Natural killer cell treated with Interleukin-12 subunit alpha and Interleukin-12 subunit beta and Interleukin-15 and Interleukin-18, amount 100 ng/mL, for 72 hours (primary cell): Measurements from ENCODE around the gene P2RY13. TPM values are rescaled to one million over a fixed set of nuclear protein-coding genes. Genes with fewer than 3 reads are reported as not detected.

Source experiments
- ATAC-seq, 2 donors: fragments of 150-1000 bp; cut with Tn5 transposase in 1 of 2; sonication (Bioruptor Pico), chemical (Tn5 transposase) in 1 of 2; 2 replicates each; pipeline ENCODE4 v1.10.0; 2021
- DNase-seq: peaks from one replicate; pipeline ENCODE4 v3.0.0; 2022; ENCODE audit warnings: low spot score
- H3K27ac Mint-ChIP-seq, 2 donors: 1 replicate in 1 of 2; 2 replicates in 1 of 2; pipeline ENCODE4 v1.8.0; 2022; ENCODE audit warnings: mixed read lengths in 2 of 2, mild to moderate bottlenecking in 1 of 2, moderate library complexity in 1 of 2
- H3K27me3 Mint-ChIP-seq, 2 donors: 1 replicate in 1 of 2; 2 replicates in 1 of 2; pipeline ENCODE4 v1.8.0; 2022; ENCODE audit warnings: mixed read lengths in 2 of 2
- H3K36me3 Mint-ChIP-seq: one replicate; pipeline ENCODE4 v1.8.0; 2022; ENCODE audit warnings: mixed read lengths
- H3K4me1 Mint-ChIP-seq, 2 donors: 1 replicate in 1 of 2; 2 replicates in 1 of 2; pipeline ENCODE4 v1.8.0; 2022; ENCODE audit warnings: low read depth in 2 of 2, mixed read lengths in 2 of 2, mild to moderate bottlenecking in 1 of 2
- H3K4me3 Mint-ChIP-seq: one replicate; pipeline ENCODE4 v1.8.0; 2022; ENCODE audit warnings: mixed read lengths
- H3K9me3 Mint-ChIP-seq: 2 replicates; pipeline ENCODE4 v1.8.0; 2022; ENCODE audit warnings: mixed read lengths
- total RNA-seq, 2 donors: library from RNA; stranded (reverse); gene quantifications; one replicate each; pipeline ENCODE4 v1.2.3, GENCODE V29; 2022

P2RY13 gene
- total RNA-seq, 2 donors from 2014 or later, result not detected

DNA sequence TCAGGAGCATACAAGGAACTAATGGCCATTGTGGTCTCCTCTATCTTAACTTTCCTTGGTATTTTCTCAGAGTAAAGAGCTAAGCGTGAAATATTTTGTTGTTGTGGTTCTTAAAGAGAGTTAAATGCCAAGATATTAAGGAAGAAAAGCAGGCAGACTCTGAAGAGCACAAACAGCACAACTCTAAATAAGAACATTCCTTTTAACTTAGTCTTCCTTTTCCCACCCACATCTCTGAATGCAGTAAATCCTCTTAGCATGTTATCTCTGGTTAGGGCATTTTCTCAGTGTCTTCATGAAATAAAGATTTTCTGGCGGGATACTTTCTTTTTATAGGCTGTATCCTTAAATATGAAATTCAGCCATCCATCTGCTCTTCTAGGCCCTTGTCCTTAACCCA, 14.2 kb downstream of the P2RY13 start:
- H3K9me3 Mint-ChIP-seq, result no peaks in the 10 kb centered on the region
- peak overlapping the region in 1 of 2 donors; percentile 7 for H3K27ac Mint-ChIP-seq
- DNase-seq (no peak), ATAC-seq (no peak)
- no peaks in the 10 kb centered on the region for H3K4me1 Mint-ChIP-seq
- H3K4me3 Mint-ChIP-seq, result no peak overlapping the region
- H3K36me3 Mint-ChIP-seq, result no peaks in the 10 kb centered on the region
- H3K27me3 Mint-ChIP-seq, result peaks cover 0 to 2% of the 10 kb centered on the region in 2 donors

DNA sequence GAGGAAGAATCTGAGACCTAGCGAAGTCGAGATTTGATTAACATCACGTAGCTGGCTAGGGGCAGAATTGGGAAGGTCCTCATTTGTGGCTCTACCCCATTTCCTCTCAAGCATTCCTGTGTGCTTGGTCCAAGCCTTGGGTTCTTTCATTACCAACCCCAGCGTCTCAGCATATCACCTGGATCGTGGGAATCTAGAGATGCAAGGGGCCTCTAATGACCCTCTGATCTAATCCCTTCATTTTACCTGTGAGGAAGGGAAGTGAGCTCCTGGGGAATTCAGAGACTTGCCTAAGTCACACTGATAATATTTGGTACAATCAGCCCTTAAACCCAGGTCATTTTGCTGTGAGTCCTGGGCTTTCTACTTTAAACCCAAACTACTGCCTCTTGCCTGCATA, 14.8 kb downstream of the P2RY13 start:
- ATAC-seq (no peak), DNase-seq (no peak)
- Mint-ChIP-seq H3K4me1 (peaks cover 0 to under 1% of the 10 kb centered on the region in 2 donors), H3K36me3 (no peaks in the 10 kb centered on the region), H3K4me3 (no peak overlapping the region), H3K9me3 (no peaks in the 10 kb centered on the region), H3K27ac (no peak overlapping the region), H3K27me3 (peaks cover 0 to 3% of the 10 kb centered on the region in 2 donors)

DNA sequence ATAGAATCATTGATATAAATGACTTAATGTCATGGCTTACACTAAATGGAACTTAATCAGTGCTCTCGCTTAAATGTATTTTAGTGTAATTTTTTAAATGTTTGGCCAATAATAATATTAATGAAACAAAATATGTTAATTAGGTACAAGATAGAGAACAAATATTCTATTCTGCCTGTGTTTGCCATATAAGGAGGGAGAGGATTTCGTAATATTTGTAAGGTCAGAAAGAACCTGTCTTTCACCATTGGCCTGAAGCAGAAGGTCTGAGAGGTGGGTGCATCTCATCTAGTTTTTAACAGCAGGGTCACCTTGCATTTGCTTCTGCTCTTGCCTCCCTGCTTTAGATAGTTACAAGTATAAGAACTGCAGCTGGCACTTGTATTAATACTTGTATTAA, 15.2 kb downstream of the P2RY13 start:
- Mint-ChIP-seq H3K9me3 (no peaks in the 10 kb centered on the region), H3K27me3 (peaks cover 0 to 7% of the 10 kb centered on the region in 2 donors), H3K36me3 (no peaks in the 10 kb centered on the region), H3K4me1 (peaks cover 0 to 4% of the 10 kb centered on the region in 2 donors), H3K27ac (no peak overlapping the region), H3K4me3 (no peak overlapping the region)
- DNase-seq (no peak), ATAC-seq (no peak)

DNA sequence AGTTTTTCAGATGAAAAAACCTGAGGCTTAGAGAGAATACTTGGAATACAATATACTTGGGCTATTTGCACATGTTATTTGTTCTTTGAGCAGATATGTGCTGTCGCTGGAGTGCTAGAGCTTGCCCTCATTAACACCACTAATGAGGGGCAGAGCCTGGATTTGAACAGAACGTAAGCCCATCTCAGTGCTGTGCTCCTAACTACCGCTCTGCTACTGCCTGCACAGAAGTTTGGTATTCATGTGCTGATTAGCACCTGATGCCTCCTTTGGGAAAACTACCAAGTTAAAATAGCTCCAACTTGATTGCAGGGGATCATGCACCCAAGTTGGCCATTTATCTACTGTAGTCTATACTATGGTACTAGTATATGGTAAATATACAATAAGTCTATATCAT, 16.4 kb downstream of the P2RY13 start:
- Mint-ChIP-seq H3K36me3 (no peaks in the 10 kb centered on the region), H3K27ac (no peak overlapping the region), H3K4me1 (peaks cover 0 to 4% of the 10 kb centered on the region in 2 donors), H3K9me3 (no peaks in the 10 kb centered on the region), H3K4me3 (no peak overlapping the region), H3K27me3 (peaks cover 0 to 7% of the 10 kb centered on the region in 2 donors)
- DNase-seq (no peak), ATAC-seq (no peak)

DNA sequence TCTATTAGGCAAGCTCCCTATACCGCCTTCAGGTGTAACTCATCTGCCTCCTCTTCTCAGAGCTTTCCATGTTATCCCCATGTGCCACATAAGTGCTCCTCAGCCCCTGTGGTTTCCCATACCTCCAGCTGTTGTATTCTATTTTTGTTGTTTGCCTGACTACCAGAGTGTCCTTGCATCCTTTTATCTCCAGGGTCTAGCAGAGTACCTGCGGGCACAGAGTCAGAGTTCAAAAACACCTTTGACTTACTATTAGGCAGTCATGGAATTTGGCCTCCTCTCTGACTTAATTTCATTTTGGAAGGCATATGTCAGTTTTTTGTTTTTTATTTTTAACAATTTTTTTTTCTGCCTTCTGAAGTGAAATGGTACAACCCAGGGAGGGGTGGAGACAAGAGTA, 19.8 kb downstream of the P2RY13 start:
- no peak for DNase-seq
- peaks cover 25 to 28% of the 10 kb centered on the region in 2 donors for H3K4me1 Mint-ChIP-seq
- H3K27ac Mint-ChIP-seq, result peak overlapping the region in 1 of 2 donors; percentile 6
- no peaks in the 10 kb centered on the region for H3K9me3 Mint-ChIP-seq
- no peak overlapping the region for H3K4me3 Mint-ChIP-seq
- no peaks in the 10 kb centered on the region for H3K36me3 Mint-ChIP-seq
- ATAC-seq, result no peak
- H3K27me3 Mint-ChIP-seq, result peaks cover 0 to 5% of the 10 kb centered on the region in 2 donors

DNA sequence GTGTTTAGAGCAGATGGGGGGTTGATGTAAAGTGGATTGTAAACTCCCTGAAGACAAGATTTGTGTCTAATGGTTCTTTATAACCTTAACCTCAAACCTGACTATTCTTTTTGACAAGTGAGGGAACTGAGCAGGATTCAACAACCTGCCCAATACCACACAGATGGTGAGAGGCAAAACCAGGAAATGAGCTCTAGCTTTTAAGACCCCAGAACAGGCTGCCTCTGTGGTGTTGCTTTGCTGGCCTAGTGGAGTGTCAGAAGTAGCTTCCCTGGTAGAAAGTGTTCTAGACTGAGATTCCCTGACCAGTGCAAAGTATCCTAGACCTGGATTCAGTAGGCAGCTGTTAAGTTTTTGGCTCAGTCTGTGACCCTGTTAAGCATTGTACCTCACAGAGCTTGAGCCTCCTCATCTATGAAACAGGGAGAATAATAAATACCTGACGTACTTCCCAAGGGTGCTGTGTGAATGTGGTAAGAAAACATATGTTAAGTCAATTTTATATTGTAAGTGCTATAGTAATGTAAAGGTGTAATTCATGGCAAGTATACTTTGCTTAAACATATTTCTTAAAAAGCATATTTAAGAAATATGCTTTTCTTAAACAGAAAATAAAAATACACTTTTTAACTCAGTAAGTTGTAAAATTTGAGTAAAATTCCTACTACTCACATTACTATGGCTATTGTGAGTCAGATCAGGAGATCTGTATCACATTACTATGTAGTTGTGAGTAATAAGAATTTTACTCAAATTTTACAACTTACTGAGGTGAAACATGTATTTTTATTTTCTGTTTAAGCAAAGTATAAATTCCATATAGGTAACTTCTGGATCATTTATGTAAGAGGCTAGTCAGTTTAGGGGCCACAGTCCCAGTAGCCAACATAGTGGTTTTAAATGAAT, 21.5 kb downstream of the P2RY13 start:
- peaks cover 31 to 34% of the 10 kb centered on the region in 2 donors for H3K4me1 Mint-ChIP-seq

DNA sequence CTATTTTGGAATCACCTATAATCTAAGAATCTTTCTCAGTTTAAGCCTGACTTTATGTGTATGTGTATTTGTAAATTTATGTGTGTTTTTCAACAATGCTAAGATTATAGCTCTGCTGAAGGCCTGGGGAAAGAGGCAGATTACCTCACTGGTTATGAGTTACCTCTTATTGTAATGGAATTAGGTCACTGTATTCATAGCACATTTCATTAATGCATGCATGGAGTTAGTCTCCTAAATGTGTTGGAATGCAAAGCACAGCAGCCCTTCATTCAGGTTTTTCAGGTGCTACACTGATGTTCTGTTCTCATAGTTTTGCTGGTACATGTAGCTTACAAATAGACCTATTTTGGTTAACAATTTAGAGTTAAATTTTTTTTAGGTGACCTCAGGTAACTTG, 22.2 kb downstream of the P2RY13 start:
- DNase-seq (no peak), ATAC-seq (no peak)
- Mint-ChIP-seq H3K9me3 (no peaks in the 10 kb centered on the region), H3K4me3 (no peak overlapping the region), H3K27me3 (peaks cover 0 to 5% of the 10 kb centered on the region in 2 donors), H3K36me3 (no peaks in the 10 kb centered on the region), H3K4me1 (peaks cover 31 to 34% of the 10 kb centered on the region in 2 donors), H3K27ac (peak overlapping the region in 1 of 2 donors; percentile 33)

More for the DNA sequence above, 21.5 kb downstream of the P2RY13 start:
- peak in 1 of 2 donors; percentile 42 for ATAC-seq
- no peaks in the 10 kb centered on the region for H3K36me3 Mint-ChIP-seq
- H3K9me3 Mint-ChIP-seq, result no peaks in the 10 kb centered on the region
- peaks cover 0 to 5% of the 10 kb centered on the region in 2 donors for H3K27me3 Mint-ChIP-seq
- H3K27ac Mint-ChIP-seq, result peak overlapping the region in 1 of 2 donors; percentile 19
- H3K4me3 Mint-ChIP-seq, result no peak overlapping the region
- DNase-seq, result no peak

DNA sequence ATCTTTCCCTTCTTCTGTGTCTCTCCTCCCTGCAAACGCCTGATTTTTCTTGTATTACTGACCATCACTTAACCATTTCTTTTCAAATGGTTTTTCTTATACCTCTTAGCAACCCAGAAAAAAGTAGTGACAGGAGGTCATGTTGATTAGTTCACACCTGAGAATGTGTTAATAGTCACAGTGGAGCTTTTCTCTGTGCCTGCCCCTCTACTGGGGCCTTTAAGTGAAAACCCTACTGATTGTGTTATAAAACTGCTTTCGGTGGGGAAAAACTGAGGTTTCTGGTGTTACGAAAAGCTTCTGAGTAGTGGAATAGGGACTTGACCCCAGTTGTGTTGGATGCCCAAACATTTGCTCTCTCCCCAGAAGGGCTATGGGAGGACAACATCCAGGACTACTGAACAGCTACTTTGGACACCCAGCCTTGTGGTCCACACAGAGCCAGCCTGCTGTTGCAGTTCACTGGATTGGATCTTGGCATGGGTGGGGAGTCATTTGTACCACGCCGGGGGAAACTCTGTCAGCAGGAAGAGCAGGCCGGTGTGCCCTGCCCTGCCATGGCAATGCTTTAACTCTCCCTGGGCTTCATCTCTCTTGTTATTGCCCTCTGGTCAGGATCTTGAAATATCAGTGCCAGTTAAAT, 23.1 kb downstream of the P2RY13 start:
- peaks cover 31 to 34% of the 10 kb centered on the region in 2 donors for H3K4me1 Mint-ChIP-seq
- H3K4me3 Mint-ChIP-seq, result peak overlapping the region; percentile 56
- ATAC-seq, result peak; percentile 31 to 55

DNA sequence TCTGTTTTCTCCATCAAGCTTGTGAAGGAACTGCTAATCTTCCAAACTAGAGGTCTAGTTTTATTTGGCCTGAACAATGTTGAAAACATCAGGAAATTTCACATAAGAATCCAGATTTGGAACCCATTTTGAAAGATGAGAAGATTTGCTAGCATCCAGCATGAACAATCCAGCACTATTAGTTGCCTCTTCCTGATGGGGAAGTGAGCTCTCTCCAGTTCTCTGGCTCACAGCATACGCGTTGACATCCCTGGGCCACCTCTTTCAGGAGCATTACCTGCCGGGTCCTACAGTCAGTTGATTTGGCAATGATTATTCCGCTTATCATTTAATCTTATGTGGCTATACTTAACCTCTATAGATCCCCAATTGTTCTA, 23.6 kb downstream of the P2RY13 start:
- no peaks in the 10 kb centered on the region for H3K9me3 Mint-ChIP-seq
- peaks cover 31 to 34% of the 10 kb centered on the region in 2 donors for H3K4me1 Mint-ChIP-seq
- peak overlapping the region; percentile 56 for H3K4me3 Mint-ChIP-seq
- peak overlapping the region in 1 of 2 donors; percentile 33 for H3K27ac Mint-ChIP-seq
- H3K27me3 Mint-ChIP-seq, result peaks cover 0 to 5% of the 10 kb centered on the region in 2 donors
- DNase-seq (no peak), ATAC-seq (no peak)
- no peaks in the 10 kb centered on the region for H3K36me3 Mint-ChIP-seq

More for the DNA sequence above, 23.1 kb downstream of the P2RY13 start:
- H3K36me3 Mint-ChIP-seq, result no peaks in the 10 kb centered on the region
- no peak for DNase-seq
- H3K27me3 Mint-ChIP-seq, result peaks cover 0 to 5% of the 10 kb centered on the region in 2 donors
- no peaks in the 10 kb centered on the region for H3K9me3 Mint-ChIP-seq
- peak overlapping the region in 1 of 2 donors; percentile 33 for H3K27ac Mint-ChIP-seq

DNA sequence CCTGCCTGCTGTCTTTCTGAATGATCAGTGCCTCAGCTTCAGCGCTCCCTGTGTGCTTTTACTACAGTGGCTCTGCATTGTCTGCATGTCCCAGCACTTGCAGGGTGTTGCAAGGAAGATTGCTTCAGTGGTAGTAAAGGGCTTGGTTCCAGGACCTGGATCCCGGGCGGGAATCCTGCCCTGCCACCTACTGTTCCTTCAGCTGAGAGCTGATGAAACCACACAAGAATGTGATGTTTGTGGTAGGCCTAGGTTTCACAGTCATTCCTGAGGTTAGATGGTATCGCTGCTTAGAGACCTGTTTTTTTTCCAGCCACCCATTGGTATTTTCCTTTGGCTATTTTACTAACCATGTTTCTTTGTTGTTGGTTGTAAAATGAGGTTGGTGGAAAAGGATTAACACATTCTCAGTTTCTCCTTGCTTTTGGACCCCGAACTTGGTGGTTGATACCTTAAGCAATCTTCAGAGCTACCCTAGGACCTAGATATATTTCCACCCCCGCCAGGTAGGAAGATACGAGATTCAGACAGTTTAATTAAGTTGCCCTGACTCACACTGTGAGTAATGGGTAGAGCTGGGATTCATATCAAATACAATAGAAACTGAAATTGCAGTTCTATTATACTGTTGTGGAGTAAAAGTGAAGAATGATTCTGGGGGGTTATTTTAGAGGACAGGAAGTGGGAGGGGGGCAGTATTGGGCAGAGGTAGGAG, 24.1 kb downstream of the P2RY13 start:
- DNase-seq, result no peak
- peak overlapping the region; percentile 56 for H3K4me3 Mint-ChIP-seq

DNA sequence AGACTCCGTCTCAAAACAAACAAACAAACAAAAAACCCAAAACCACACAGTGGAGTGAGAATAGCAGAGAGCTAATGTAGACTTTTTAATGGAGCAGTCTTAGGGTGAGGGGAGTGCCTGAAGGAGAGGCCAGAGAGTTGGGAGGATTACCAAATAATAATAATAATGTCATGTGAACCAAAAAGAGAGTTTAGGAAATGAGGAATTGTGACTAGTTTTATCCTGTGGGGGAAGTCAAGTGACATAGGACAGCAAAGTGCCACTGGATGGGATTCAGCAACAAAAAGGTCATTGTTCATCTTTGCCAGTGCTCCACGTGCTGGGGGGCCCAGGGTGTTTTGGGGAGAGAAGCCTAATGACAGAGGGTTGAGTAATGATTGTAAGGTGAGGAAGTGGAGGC, 25.6 kb downstream of the P2RY13 start:
- no peaks in the 10 kb centered on the region for H3K36me3 Mint-ChIP-seq
- ATAC-seq (no peak), DNase-seq (no peak)
- no peaks in the 10 kb centered on the region for H3K27me3 Mint-ChIP-seq
- H3K27ac Mint-ChIP-seq, result peak overlapping the region in 1 of 2 donors; percentile 9
- H3K9me3 Mint-ChIP-seq, result no peaks in the 10 kb centered on the region
- no peak overlapping the region for H3K4me3 Mint-ChIP-seq
- peaks cover 31 to 33% of the 10 kb centered on the region in 2 donors for H3K4me1 Mint-ChIP-seq

More for the DNA sequence above, 24.1 kb downstream of the P2RY13 start:
- no peaks in the 10 kb centered on the region for H3K9me3 Mint-ChIP-seq
- ATAC-seq, result peak; percentile 61 to 68
- peaks cover 31 to 37% of the 10 kb centered on the region in 2 donors for H3K4me1 Mint-ChIP-seq
- H3K27me3 Mint-ChIP-seq, result peaks cover 0 to 5% of the 10 kb centered on the region in 2 donors
- no peaks in the 10 kb centered on the region for H3K36me3 Mint-ChIP-seq
- H3K27ac Mint-ChIP-seq, result peak overlapping the region in 1 of 2 donors; percentile 33

DNA sequence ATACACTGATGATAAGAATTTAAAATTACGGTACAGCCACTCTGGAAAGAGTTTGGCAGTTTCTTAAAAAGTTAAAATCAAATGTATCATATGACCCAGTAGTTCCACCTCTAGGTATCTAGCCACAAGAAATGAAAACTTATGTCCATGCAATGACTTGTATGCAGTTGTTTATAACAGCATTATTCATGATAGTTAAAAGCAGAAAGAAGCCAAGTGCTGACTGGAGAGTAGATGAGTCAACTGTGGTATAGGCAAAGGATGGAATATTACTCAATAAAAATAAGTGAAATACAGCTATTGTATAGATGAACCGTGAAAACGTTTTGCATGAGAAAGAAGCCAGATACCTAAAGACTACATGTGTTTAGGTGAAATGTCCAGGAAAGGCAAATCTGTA, 27.6 kb downstream of the P2RY13 start:
- Mint-ChIP-seq H3K9me3 (no peaks in the 10 kb centered on the region), H3K4me3 (no peak overlapping the region), H3K27me3 (peaks cover 0 to 5% of the 10 kb centered on the region in 2 donors), H3K36me3 (no peaks in the 10 kb centered on the region), H3K27ac (no peak overlapping the region), H3K4me1 (peaks cover 26 to 29% of the 10 kb centered on the region in 2 donors)
- peak in 1 of 2 donors; percentile 61 for ATAC-seq
- DNase-seq, result no peak

DNA sequence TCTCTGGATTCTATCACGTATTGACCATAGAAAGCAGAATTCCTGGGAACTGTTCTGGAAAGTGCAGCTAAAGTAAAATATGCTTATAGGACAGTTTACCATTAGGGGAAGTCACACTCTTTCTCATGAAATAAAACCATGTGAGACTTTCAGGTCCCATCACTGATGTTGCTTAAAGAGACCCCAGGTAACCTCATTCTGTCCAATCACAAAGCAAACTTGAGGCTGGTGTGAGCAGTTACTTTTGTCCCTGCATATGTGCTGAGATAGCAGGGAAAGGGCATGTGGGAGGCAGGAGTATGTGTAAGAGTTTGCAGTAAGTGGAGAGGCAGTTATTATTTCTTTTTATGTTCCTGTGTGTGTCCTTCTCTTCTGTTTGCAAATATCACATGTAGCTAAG, 28.8 kb downstream of the P2RY13 start:
- H3K4me3 Mint-ChIP-seq, result no peak overlapping the region

More for the DNA sequence above, 28.8 kb downstream of the P2RY13 start:
- Mint-ChIP-seq H3K36me3 (no peaks in the 10 kb centered on the region), H3K27ac (no peak overlapping the region), H3K4me1 (peaks cover 13 to 16% of the 10 kb centered on the region in 2 donors), H3K27me3 (peaks cover 0 to 9% of the 10 kb centered on the region in 2 donors), H3K9me3 (no peaks in the 10 kb centered on the region)
- DNase-seq (no peak), ATAC-seq (no peak)
